HL-60 (cell line): ENCODE data around the gene DUS2.

Experiments used
- DNase-seq, 2 experiments: peaks; one replicate each; pipeline ENCODE4 v3.0.0-alpha.2; 2010 to 2020; ENCODE audit warnings: low read depth in 1 of 2, low spot score in 1 of 2
- H3K27ac ChIP-seq: fragments of 250-450 bp; sonication (Bioruptor Pico); replicated peaks from 2 replicates; pipeline ENCODE4 v1.5.1; 2020; ENCODE audit warnings: mild to moderate bottlenecking, moderate library complexity
- H3K27me3 ChIP-seq: fragments of 250-450 bp; sonication (Bioruptor Pico); 2 replicates; pipeline ENCODE4 v1.5.1; 2021; ENCODE audit warnings: mild to moderate bottlenecking, moderate library complexity; ENCODE audit not compliant: insufficient read depth, poor library complexity, severe bottlenecking
- H3K4me3 ChIP-seq: replicated peaks from 2 replicates; pipeline ENCODE4 v1.5.1; 2011; ENCODE audit warnings: mild to moderate bottlenecking, control low read depth, low read length; ENCODE audit not compliant: insufficient read depth
- CTCF ChIP-seq: IDR thresholded peaks from one replicate; pipeline ENCODE4 v1.5.1; 2011; ENCODE audit warnings: low read length, control low read depth, inconsistent platforms; ENCODE audit not compliant: insufficient read depth
- GABPA ChIP-seq: IDR thresholded peaks from 2 replicates; pipeline ENCODE4 v1.6.1; 2012; ENCODE audit warnings: low read depth
- POLR2AphosphoS5 ChIP-seq: IDR thresholded peaks from 2 replicates; pipeline ENCODE4 v1.6.1; 2012; ENCODE audit warnings: low read depth
- SPI1 ChIP-seq: IDR thresholded peaks from 2 replicates; pipeline ENCODE4 v1.6.1; 2012; ENCODE audit warnings: low read depth, mild to moderate bottlenecking, borderline replicate concordance
- TF ChIP-seq, protein P1 (sequence below): IDR thresholded peaks from 2 replicates; pipeline ENCODE4 v1.6.1; 2012; ENCODE audit warnings: low read depth; ENCODE audit not compliant: insufficient replicate concordance

DUS2 gene

GRCh38 chr16:68075980-68076379 is 52.9 kb downstream of the DUS2 start:
- peak overlapping the region; percentile 55 for H3K27ac ChIP-seq
- no peak for TF ChIP-seq SPI1
- no peak for TF ChIP-seq GABPA
- TF ChIP-seq POLR2AphosphoS5 = no peak
- TF ChIP-seq, protein P1, sequence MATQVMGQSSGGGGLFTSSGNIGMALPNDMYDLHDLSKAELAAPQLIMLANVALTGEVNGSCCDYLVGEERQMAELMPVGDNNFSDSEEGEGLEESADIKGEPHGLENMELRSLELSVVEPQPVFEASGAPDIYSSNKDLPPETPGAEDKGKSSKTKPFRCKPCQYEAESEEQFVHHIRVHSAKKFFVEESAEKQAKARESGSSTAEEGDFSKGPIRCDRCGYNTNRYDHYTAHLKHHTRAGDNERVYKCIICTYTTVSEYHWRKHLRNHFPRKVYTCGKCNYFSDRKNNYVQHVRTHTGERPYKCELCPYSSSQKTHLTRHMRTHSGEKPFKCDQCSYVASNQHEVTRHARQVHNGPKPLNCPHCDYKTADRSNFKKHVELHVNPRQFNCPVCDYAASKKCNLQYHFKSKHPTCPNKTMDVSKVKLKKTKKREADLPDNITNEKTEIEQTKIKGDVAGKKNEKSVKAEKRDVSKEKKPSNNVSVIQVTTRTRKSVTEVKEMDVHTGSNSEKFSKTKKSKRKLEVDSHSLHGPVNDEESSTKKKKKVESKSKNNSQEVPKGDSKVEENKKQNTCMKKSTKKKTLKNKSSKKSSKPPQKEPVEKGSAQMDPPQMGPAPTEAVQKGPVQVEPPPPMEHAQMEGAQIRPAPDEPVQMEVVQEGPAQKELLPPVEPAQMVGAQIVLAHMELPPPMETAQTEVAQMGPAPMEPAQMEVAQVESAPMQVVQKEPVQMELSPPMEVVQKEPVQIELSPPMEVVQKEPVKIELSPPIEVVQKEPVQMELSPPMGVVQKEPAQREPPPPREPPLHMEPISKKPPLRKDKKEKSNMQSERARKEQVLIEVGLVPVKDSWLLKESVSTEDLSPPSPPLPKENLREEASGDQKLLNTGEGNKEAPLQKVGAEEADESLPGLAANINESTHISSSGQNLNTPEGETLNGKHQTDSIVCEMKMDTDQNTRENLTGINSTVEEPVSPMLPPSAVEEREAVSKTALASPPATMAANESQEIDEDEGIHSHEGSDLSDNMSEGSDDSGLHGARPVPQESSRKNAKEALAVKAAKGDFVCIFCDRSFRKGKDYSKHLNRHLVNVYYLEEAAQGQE = no peak
- no peak for TF ChIP-seq CTCF

DNA sequence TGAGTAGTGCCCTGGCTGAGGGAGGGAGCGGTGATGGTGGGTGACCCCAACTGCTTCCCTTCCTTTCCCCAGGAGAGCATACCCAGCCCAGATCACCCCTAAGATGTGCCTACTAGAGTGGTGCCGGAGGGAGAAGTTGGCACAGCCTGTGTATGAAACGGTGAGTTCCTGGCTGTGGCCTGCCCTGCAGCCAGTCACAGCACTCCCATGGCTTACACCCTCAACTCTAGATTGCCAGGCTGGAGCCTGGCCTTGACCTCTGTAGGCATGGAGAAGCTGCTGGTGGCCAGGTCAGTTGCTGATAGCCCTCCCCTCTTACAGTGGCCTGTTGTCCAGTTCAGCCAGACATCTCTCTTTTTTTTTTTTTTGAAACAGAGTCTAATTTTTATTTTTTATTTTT is 53.5 kb downstream of the DUS2 start:
- Histone ChIP-seq H3K27me3 (no peaks in the 10 kb centered on the region), H3K27ac (peak overlapping the region; percentile 55), H3K4me3 (no peak overlapping the region)
- TF ChIP-seq GABPA (no peak), SPI1 (no peak), POLR2AphosphoS5 (no peak), CTCF (no peak)
- TF ChIP-seq, protein P1 = no peak
- DNase-seq = no peak

More at GRCh38 chr16:68075980-68076379, 52.9 kb downstream of the DUS2 start:
- Histone ChIP-seq H3K27me3 (no peaks in the 10 kb centered on the region), H3K4me3 (no peak overlapping the region)
- DNase-seq = no peak

GRCh38 chr16:68077866-68078700 is 55.0 kb downstream of the DUS2 start:
- H3K27ac ChIP-seq = peak overlapping the region; percentile 78
- no peak for DNase-seq
- H3K4me3 ChIP-seq = no peak overlapping the region
- no peak for TF ChIP-seq SPI1
- no peak for TF ChIP-seq CTCF
- TF ChIP-seq POLR2AphosphoS5 = no peak
- TF ChIP-seq, protein P1 = no peak
- no peak for TF ChIP-seq GABPA
- H3K27me3 ChIP-seq = no peaks in the 10 kb centered on the region
